Neural cell (in vitro differentiated cells): ENCODE results near the gene BLVRB.

Experiments
- CTCF ChIP-seq: fragments of 450-650 bp; IDR thresholded peaks from 2 replicates; pipeline ENCODE4 v1.5.1; 2014; ENCODE audit warnings: antibody characterized with exemption, mild to moderate bottlenecking, moderate library complexity; ENCODE audit not compliant: poor library complexity, severe bottlenecking
- EP300 ChIP-seq: fragments of 450-650 bp; conservative IDR thresholded peaks from 2 replicates; pipeline ENCODE4 v1.6.1; 2014; ENCODE audit warnings: antibody characterized with exemption, mild to moderate bottlenecking, moderate library complexity; ENCODE audit not compliant: poor library complexity, severe bottlenecking
- EZH2 ChIP-seq: fragments of 200-600, 300-800 bp; shearing (Covaris generic), sonication (generic); IDR thresholded peaks from 2 replicates; pipeline ENCODE4 v1.6.1; 2014; ENCODE audit warnings: antibody characterized with exemption, low read length, borderline replicate concordance, mild to moderate bottlenecking; ENCODE audit not compliant: insufficient read depth, poor library complexity, severe bottlenecking
- RAD21 ChIP-seq: fragments of 450-650 bp; conservative IDR thresholded peaks from 2 replicates; pipeline ENCODE4 v1.6.1; 2014; ENCODE audit warnings: antibody characterized with exemption, mild to moderate bottlenecking, moderate library complexity
- REST ChIP-seq: IDR thresholded peaks from 2 replicates; pipeline ENCODE4 v1.6.1; 2012; ENCODE audit warnings: borderline replicate concordance

- TF ChIP-seq CTCF (no peak), EZH2 (no peak), EP300 (no peak), RAD21 (no peak), REST (no peak)
Measured at GRCh38 chr19:40502081-40502480, 36.5 kb upstream of the BLVRB start.
